ENCODE results near the gene SMYD3.

Gene SMYD3

DNA sequence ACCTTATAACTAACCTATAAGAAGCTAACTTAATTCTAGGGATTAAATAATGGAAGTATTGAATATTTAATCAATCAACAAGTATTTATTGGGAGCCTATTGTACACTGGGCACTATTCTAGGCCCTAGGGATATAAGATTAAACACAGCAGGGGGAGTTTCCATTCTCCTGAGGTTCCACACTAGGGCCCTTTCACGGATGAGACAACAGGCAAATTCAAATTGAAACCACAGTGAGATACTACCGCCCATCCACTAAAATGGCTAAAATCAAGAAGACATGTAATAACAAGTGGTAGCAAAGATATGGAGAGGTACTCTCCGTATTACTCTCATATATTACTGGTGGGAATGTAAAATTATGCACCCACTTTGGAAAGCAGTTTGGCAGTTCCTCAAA lies 677.9 kb downstream of the SMYD3 start:
- Histone ChIP-seq H4K20me1 (ENCODE audit: insufficient read depth, low read length, poor library complexity, severe bottlenecking) (no peaks in the 10 kb centered on the region), H3K4me1 (ENCODE audit: insufficient read depth, low read length, poor library complexity, severe bottlenecking) (no peaks in the 10 kb centered on the region), H3K9ac (ENCODE audit: low read depth, low read length, poor library complexity, severe bottlenecking) (no peak overlapping the region), H3K79me2 (ENCODE audit: insufficient read depth, low read length) (no peaks in the 10 kb centered on the region), H3K9me3 (ENCODE audit: insufficient read depth, low read depth, low read length) (no peaks in the 10 kb centered on the region), H3F3A (ENCODE audit: low read depth) (no peaks in the 10 kb centered on the region), H3K9me2 (replicated peaks; ENCODE audit: low read depth, low read length) (no peaks in the 10 kb centered on the region), H3K36me3 (ENCODE audit: insufficient read depth, low read length) (no peaks in the 10 kb centered on the region), H3K27me3 (ENCODE audit: insufficient read depth, low read length, poor library complexity, severe bottlenecking) (no peaks in the 10 kb centered on the region), H3K4me3 (ENCODE audit: low read length, poor library complexity, severe bottlenecking) (no peak overlapping the region), H2AFZ (ENCODE audit: low read length) (no peak overlapping the region), H3K4me2 (ENCODE audit: low read depth, low read length, poor library complexity, severe bottlenecking) (no peak overlapping the region)
- TF ChIP-seq, protein P1, sequence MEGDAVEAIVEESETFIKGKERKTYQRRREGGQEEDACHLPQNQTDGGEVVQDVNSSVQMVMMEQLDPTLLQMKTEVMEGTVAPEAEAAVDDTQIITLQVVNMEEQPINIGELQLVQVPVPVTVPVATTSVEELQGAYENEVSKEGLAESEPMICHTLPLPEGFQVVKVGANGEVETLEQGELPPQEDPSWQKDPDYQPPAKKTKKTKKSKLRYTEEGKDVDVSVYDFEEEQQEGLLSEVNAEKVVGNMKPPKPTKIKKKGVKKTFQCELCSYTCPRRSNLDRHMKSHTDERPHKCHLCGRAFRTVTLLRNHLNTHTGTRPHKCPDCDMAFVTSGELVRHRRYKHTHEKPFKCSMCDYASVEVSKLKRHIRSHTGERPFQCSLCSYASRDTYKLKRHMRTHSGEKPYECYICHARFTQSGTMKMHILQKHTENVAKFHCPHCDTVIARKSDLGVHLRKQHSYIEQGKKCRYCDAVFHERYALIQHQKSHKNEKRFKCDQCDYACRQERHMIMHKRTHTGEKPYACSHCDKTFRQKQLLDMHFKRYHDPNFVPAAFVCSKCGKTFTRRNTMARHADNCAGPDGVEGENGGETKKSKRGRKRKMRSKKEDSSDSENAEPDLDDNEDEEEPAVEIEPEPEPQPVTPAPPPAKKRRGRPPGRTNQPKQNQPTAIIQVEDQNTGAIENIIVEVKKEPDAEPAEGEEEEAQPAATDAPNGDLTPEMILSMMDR (conservative IDR thresholded peaks at IDR 0.05; ENCODE audit: low read length) = no peak

DNA sequence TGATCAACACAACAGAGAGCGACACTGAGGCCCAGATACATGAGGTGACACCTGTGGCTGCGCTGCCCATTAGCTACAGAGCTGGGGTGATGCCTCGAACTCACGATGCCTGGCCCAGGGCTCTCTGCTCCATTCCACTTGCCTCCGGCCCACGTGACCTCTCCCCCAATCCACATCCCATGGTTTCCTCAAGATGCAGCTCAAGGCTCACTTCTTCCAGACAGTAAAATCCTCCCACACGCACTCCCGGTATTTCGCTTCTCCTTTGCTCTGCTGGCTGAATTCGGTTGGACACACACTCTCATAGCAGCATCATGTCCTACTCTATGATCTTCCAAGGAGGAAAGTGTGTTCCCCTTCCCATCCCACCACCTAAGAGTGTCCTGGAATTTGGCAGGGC lies 679.8 kb downstream of the SMYD3 start:
- Histone ChIP-seq H3K4me2 (ENCODE audit: low read depth, low read length, poor library complexity, severe bottlenecking) (no peak overlapping the region), H3K9me2 (replicated peaks; ENCODE audit: low read depth, low read length) (no peaks in the 10 kb centered on the region), H4K20me1 (ENCODE audit: insufficient read depth, low read length, poor library complexity, severe bottlenecking) (no peaks in the 10 kb centered on the region), H2AFZ (ENCODE audit: low read length) (no peak overlapping the region), H3K9ac (ENCODE audit: low read depth, low read length, poor library complexity, severe bottlenecking) (no peak overlapping the region), H3K36me3 (ENCODE audit: insufficient read depth, low read length) (no peaks in the 10 kb centered on the region), H3K4me3 (ENCODE audit: low read length, poor library complexity, severe bottlenecking) (no peak overlapping the region), H3K9me3 (ENCODE audit: insufficient read depth, low read depth, low read length) (no peaks in the 10 kb centered on the region), H3F3A (ENCODE audit: low read depth) (no peaks in the 10 kb centered on the region), H3K4me1 (ENCODE audit: insufficient read depth, low read length, poor library complexity, severe bottlenecking) (no peaks in the 10 kb centered on the region), H3K79me2 (ENCODE audit: insufficient read depth, low read length) (no peaks in the 10 kb centered on the region), H3K27me3 (ENCODE audit: insufficient read depth, low read length, poor library complexity, severe bottlenecking) (no peaks in the 10 kb centered on the region)
- TF ChIP-seq, protein P1 (conservative IDR thresholded peaks at IDR 0.05; ENCODE audit: low read length) = no peak
- TF ChIP-seq EZH2phosphoT487 (IDR thresholded peaks at IDR 0.05; ENCODE audit: borderline replicate concordance) = no peak

DNA sequence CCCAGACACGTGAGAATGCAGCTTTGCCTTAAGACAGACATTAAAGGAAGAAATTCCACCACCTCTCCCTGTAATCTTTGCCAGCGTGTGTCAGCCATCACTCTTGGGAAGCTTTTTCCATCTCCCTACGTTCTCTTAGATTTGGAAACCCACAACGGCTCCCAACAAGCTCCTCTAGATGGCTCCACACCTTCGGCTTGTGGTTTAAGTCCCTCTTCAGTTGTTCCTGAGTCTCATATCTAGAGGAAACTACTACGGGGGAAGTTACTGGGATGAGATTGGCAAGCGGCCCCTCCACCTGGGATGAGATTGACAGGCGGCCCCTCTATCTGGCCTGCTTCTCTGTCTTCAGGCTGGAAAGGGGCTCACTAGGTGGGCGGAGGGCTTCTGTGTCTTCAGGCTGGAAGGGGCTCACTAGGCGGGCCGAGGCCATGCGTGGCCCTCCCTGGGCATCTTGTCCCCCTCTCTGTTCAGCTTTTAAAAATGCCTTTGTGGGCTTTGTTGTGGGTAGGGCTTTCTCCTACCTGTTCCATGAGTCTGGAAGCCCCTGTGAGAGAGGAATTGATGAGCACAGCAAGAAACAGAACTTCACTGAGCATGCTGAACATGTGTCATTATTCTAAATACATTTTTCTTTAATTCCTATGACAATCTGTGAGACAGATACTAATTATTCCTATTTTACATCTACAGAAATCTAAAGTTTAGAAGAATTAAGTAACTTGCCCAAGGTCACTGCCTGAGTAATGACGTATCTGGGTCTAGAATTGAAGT lies 681.8 kb downstream of the SMYD3 start:
- H3K27me3 ChIP-seq (ENCODE audit: insufficient read depth, low read length, poor library complexity, severe bottlenecking) = no peaks in the 10 kb centered on the region

More for the DNA sequence above, 681.8 kb downstream of the SMYD3 start:
- no peak overlapping the region for H3K4me2 ChIP-seq (ENCODE audit: low read depth, low read length, poor library complexity, severe bottlenecking)
- H4K20me1 ChIP-seq (ENCODE audit: insufficient read depth, low read length, poor library complexity, severe bottlenecking) = no peaks in the 10 kb centered on the region
- H3K4me3 ChIP-seq (ENCODE audit: low read length, poor library complexity, severe bottlenecking) = no peak overlapping the region
- no peak overlapping the region for H2AFZ ChIP-seq (ENCODE audit: low read length)
- H3F3A ChIP-seq (ENCODE audit: low read depth) = no peaks in the 10 kb centered on the region
- no peaks in the 10 kb centered on the region for H3K9me2 ChIP-seq (replicated peaks; ENCODE audit: low read depth, low read length)
- H3K79me2 ChIP-seq (ENCODE audit: insufficient read depth, low read length) = no peaks in the 10 kb centered on the region
- no peaks in the 10 kb centered on the region for H3K36me3 ChIP-seq (ENCODE audit: insufficient read depth, low read length)
- no peaks in the 10 kb centered on the region for H3K9me3 ChIP-seq (ENCODE audit: insufficient read depth, low read depth, low read length)
- no peak overlapping the region for H3K9ac ChIP-seq (ENCODE audit: low read depth, low read length, poor library complexity, severe bottlenecking)
- TF ChIP-seq, protein P1 (conservative IDR thresholded peaks at IDR 0.05; ENCODE audit: low read length) = no peak
- no peak for TF ChIP-seq EZH2phosphoT487 (IDR thresholded peaks at IDR 0.05; ENCODE audit: borderline replicate concordance)
- H3K4me1 ChIP-seq (ENCODE audit: insufficient read depth, low read length, poor library complexity, severe bottlenecking) = no peaks in the 10 kb centered on the region

All from Loucy (cell line).